Hepatocyte (in vitro differentiated cells): ENCODE measurements around the gene MAX. TPM values are rescaled to one million over a fixed set of nuclear protein-coding genes. Genes with fewer than 3 reads are reported as not detected.

Source experiments
- DNase-seq: peaks from one replicate; pipeline ENCODE4 v3.0.0-alpha.2; 2016; ENCODE audit warnings: low spot score
- H2AFZ ChIP-seq: fragments of 200-600 bp; sonication (generic); 2 replicates; pipeline ENCODE4 v1.6.0; 2016; ENCODE audit warnings: antibody characterized with exemption, mild to moderate bottlenecking
- H3K27ac ChIP-seq: fragments of 200-600 bp; sonication (generic); 2 replicates; pipeline ENCODE4 v1.5.1; 2016; ENCODE audit warnings: mild to moderate bottlenecking
- H3K27me3 ChIP-seq: fragments of 200-600 bp; sonication (generic); 2 replicates; pipeline ENCODE4 v1.6.1; 2016
- H3K36me3 ChIP-seq: fragments of 200-600 bp; sonication (generic); replicated peaks from 2 replicates; pipeline ENCODE4 v1.5.1; 2016; ENCODE audit warnings: low read depth; ENCODE audit not compliant: insufficient read depth
- H3K4me1 ChIP-seq: fragments of 200-600 bp; sonication (generic); 2 replicates; pipeline ENCODE4 v1.5.1; 2016; ENCODE audit warnings: mild to moderate bottlenecking, moderate library complexity; ENCODE audit not compliant: insufficient read depth
- H3K4me2 ChIP-seq: fragments of 200-600 bp; sonication (generic); 2 replicates; pipeline ENCODE4 v1.6.0; 2016
- H3K4me3 ChIP-seq: fragments of 200-600 bp; sonication (generic); 2 replicates; pipeline ENCODE4 v1.5.1; 2016; ENCODE audit warnings: mild to moderate bottlenecking
- H3K79me2 ChIP-seq: fragments of 200-600 bp; sonication (generic); 2 replicates; pipeline ENCODE4 v1.6.0; 2017; ENCODE audit warnings: mild to moderate bottlenecking
- H3K9me2 ChIP-seq: fragments of 200-600 bp; sonication (generic); replicated peaks from 2 replicates; pipeline ENCODE4 v1.6.0; 2017; ENCODE audit warnings: mild to moderate bottlenecking; ENCODE audit not compliant: insufficient read depth
- H3K9me3 ChIP-seq: fragments of 200-600 bp; sonication (generic); 2 replicates; pipeline ENCODE4 v1.5.1; 2016; ENCODE audit warnings: low read depth, mild to moderate bottlenecking
- H4K20me1 ChIP-seq: fragments of 200-600 bp; sonication (generic); 2 replicates; pipeline ENCODE4 v1.6.0; 2016; ENCODE audit warnings: mild to moderate bottlenecking; ENCODE audit not compliant: insufficient read depth, poor library complexity, severe bottlenecking
- CTCF ChIP-seq: fragments of 200-600 bp; sonication (generic); IDR thresholded peaks from 2 replicates; pipeline ENCODE4 v1.5.1; 2016; ENCODE audit warnings: antibody characterized with exemption, mild to moderate bottlenecking; ENCODE audit not compliant: poor library complexity
- EZH2 ChIP-seq: fragments of 200-600 bp; sonication (generic); IDR thresholded peaks from 2 replicates; pipeline ENCODE4 v1.6.1; 2016; ENCODE audit warnings: antibody characterized with exemption, mild to moderate bottlenecking, borderline replicate concordance
- EZH2phosphoT487 ChIP-seq: fragments of 200-600 bp; sonication (generic); IDR thresholded peaks from one replicate; pipeline ENCODE4 v1.6.1; 2018; ENCODE audit warnings: antibody characterized with exemption, mild to moderate bottlenecking, low read depth, moderate library complexity; ENCODE audit not compliant: unreplicated experiment, severe bottlenecking
- WGBS: methylation state at CpG from one replicate; pipeline ENCODE4 v1.1.6; 2016; ENCODE audit warnings: low lambda C conversion rate; ENCODE audit errors: missing lambda C conversion rate; 5-methylcytosine and 5-hydroxymethylcytosine counted together
- polyA plus RNA-seq: library from polyadenylated mRNA; unstranded; fragments of >200 nt; fragmentation: Nextera tagmentation; extraction: Ambion mirVana; gene quantifications from 2 replicates; pipeline ENCODE4 v1.2.1, GENCODE V29; 2016
- total RNA-seq: library from RNA; depleted of rRNA; stranded (reverse); fragments of >200 nt; gene quantifications from 2 replicates; pipeline ENCODE4 v1.2.3, GENCODE V29; 2014

MAX gene
- total and polyA plus RNA-seq, 2 experiments from 2014 or later = 53.5 to 86.5 TPM

- H3K9me3 ChIP-seq = no peaks in the 10 kb centered on the region
- no peak for TF ChIP-seq EZH2phosphoT487
- H3K36me3 ChIP-seq = no peaks in the 10 kb centered on the region
- H2AFZ ChIP-seq = no peak overlapping the region
- no peak overlapping the region for H3K4me2 ChIP-seq
- no peak overlapping the region for H3K27ac ChIP-seq
- H4K20me1 ChIP-seq = no peaks in the 10 kb centered on the region
- no peak for DNase-seq
- no peaks in the 10 kb centered on the region for H3K79me2 ChIP-seq
- H3K4me1 ChIP-seq = no peaks in the 10 kb centered on the region
- no peak overlapping the region for H3K4me3 ChIP-seq
- H3K27me3 ChIP-seq = no peaks in the 10 kb centered on the region
- H3K9me2 ChIP-seq = no peaks in the 10 kb centered on the region
- 50% methylated on average over 4 of the region's 4 CpGs for WGBS
Measured at GRCh38 chr14:65142429-65142828, 40.1 kb upstream of the MAX start.

GRCh38 chr14:65141523-65141922 lies 39.2 kb upstream of the MAX start:
- 58% methylated on average over 5 of the region's 5 CpGs for WGBS

GRCh38 chr14:65137648-65138307 lies 35.5 kb upstream of the MAX start:
- no peak for TF ChIP-seq EZH2
- TF ChIP-seq EZH2phosphoT487 = no peak
- no peak for TF ChIP-seq CTCF
- Histone ChIP-seq H3K4me1 (no peaks in the 10 kb centered on the region), H3K9me2 (no peaks in the 10 kb centered on the region), H3K4me2 (no peak overlapping the region), H3K9me3 (no peaks in the 10 kb centered on the region), H3K4me3 (no peak overlapping the region), H3K27me3 (no peaks in the 10 kb centered on the region), H3K79me2 (no peaks in the 10 kb centered on the region), H2AFZ (no peak overlapping the region), H4K20me1 (no peaks in the 10 kb centered on the region), H3K27ac (peak overlapping the region; percentile 35), H3K36me3 (no peaks in the 10 kb centered on the region)
- DNase-seq = no peak
- 59% methylated on average over 9 of the region's 9 CpGs for WGBS

More at GRCh38 chr14:65141523-65141922, 39.2 kb upstream of the MAX start:
- no peak overlapping the region for H3K4me2 ChIP-seq
- no peak overlapping the region for H3K27ac ChIP-seq
- H3K4me1 ChIP-seq = no peaks in the 10 kb centered on the region
- no peak for DNase-seq
- H3K9me3 ChIP-seq = no peaks in the 10 kb centered on the region
- H2AFZ ChIP-seq = no peak overlapping the region
- TF ChIP-seq CTCF (no peak), EZH2phosphoT487 (no peak), EZH2 (no peak)
- no peaks in the 10 kb centered on the region for H3K27me3 ChIP-seq
- no peaks in the 10 kb centered on the region for H3K36me3 ChIP-seq
- no peaks in the 10 kb centered on the region for H4K20me1 ChIP-seq
- no peaks in the 10 kb centered on the region for H3K79me2 ChIP-seq
- no peaks in the 10 kb centered on the region for H3K9me2 ChIP-seq
- no peak overlapping the region for H3K4me3 ChIP-seq

DNA sequence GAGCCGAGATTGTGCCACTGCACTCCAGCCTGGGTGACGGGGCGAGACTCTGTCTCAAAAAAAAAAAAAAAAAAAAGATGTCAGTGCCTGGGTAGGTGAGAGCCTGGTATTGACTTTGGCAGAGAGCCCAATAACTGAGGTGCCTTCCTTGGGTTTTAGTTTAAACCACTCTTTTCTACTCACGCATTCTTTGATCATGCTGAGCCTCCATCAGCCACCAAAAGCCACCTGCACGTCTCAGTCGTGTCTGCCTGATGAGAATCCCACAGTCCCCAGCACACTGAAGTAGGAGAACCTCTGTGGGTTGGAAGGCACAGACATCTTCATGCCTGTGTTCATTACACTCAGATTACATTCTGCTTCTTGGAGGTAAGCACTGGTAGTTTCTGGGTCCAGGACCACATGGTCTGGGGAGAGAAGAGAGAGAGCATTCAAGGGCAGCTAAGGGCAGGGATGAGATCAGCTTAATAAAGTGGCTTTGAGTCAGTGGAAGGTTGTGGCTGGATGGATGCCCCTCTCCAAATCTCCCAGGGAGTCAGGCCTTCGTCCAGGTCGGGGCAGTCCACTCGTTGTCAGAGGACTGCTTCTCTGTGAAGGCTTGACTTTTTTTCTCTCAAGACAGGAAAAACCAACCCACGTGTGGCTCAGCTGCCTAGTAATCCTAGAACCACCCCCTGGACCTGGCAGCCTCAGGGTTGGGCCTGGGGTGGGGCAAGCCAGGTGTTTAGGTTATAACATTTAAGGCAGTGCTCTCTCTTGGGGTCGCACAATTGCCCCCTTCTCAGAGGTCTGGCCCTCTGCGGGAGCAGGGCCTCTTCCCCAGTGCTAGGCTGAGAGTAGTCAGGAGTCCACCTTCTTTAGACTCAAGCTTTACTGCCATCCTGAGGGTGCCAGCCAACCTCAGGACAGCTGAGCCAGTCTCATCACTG lies 32.6 kb upstream of the MAX start:
- H3K9me3 ChIP-seq = no peaks in the 10 kb centered on the region
- TF ChIP-seq EZH2phosphoT487 (no peak), CTCF (no peak), EZH2 (no peak)
- WGBS = 80% methylated on average over 9 of the region's 12 CpGs
- no peaks in the 10 kb centered on the region for H3K27me3 ChIP-seq
- H4K20me1 ChIP-seq = no peaks in the 10 kb centered on the region
- no peaks in the 10 kb centered on the region for H3K79me2 ChIP-seq
- H3K4me1 ChIP-seq = no peaks in the 10 kb centered on the region
- no peaks in the 10 kb centered on the region for H3K9me2 ChIP-seq
- no peak overlapping the region for H2AFZ ChIP-seq
- H3K4me2 ChIP-seq = no peak overlapping the region
- H3K4me3 ChIP-seq = no peak overlapping the region
- DNase-seq = no peak
- no peaks in the 10 kb centered on the region for H3K36me3 ChIP-seq
- H3K27ac ChIP-seq = peak overlapping the region; percentile 9
